A549 (cell line): ENCODE results near the gene BORCS6. TPM values are rescaled to one million over a fixed set of nuclear protein-coding genes. Genes with fewer than 3 reads are reported as not detected.

ENCODE experiments used
- ATAC-seq, 2 experiments: fragments of 200-7000 bp in 1 of 2; fragments of >200 bp in 1 of 2; cut with Nextera tagmentation in 1 of 2; cut with Tn5 transposase in 1 of 2; 3 replicates each; pipeline versions ENCODE4 v1.8.0 to v1.9.1; 2018 to 2020; ENCODE audit warnings: mild to moderate bottlenecking in 1 of 2, moderate library complexity in 1 of 2
- CTCF ChIA-PET: fragments of 300-600 bp; sonication (Branson Sonifier 250); formaldehyde crosslinking; extraction: SDS; loops from one replicate; lab custom pipeline; 2021; ENCODE audit warnings: antibody characterized with exemption, inconsistent platforms; lab: Yijun Ruan, JAX
- POLR2A ChIA-PET: fragments of 350-600 bp; formaldehyde crosslinking; extraction: SDS; loops from one replicate; lab custom pipeline; 2021; ENCODE audit warnings: antibody characterized with exemption, inconsistent platforms; lab: Yijun Ruan, JAX
- DNase-seq, 2 experiments: peaks; one replicate each; pipeline versions ENCODE4 v3.0.0 to v3.0.0-alpha.2; 2011 to 2016; ENCODE audit warnings: low read depth in 1 of 2, low spot score in 1 of 2
- FAIRE-seq: peaks from 2 replicates; lab custom pipeline; 2011; peaks lifted over from hg19 to GRCh38; lab: Jason Lieb, UNC
- H3K27ac ChIP-seq, 2 experiments: fragments of >200 bp; sonication (Bioruptor Twin); formaldehyde crosslinking; 3 replicates each; pipeline ENCODE4 v1.5.1; 2016 to 2017
- H3K4me1 ChIP-seq: fragments of >200 bp; sonication (Bioruptor Twin); formaldehyde crosslinking; 3 replicates; pipeline ENCODE4 v1.6.1; 2016
- H3K4me2 ChIP-seq: fragments of >200 bp; sonication (Bioruptor Twin); formaldehyde crosslinking; 3 replicates; pipeline ENCODE4 v1.6.1; 2016
- H3K4me3 ChIP-seq: fragments of >200 bp; sonication (Bioruptor Twin); formaldehyde crosslinking; 3 replicates; pipeline ENCODE4 v1.5.1; 2016
- H3K9me3 ChIP-seq: fragments of >200 bp; sonication (Bioruptor Twin); formaldehyde crosslinking; 3 replicates; pipeline ENCODE4 v1.6.1; 2016
- BCL3 ChIP-seq: fragments of >200 bp; sonication (Bioruptor Twin); formaldehyde crosslinking; IDR thresholded peaks from 3 replicates; pipeline ENCODE4 v1.6.1; 2016
- BHLHE40 ChIP-seq: IDR thresholded peaks from 2 replicates; pipeline ENCODE4 v1.6.1; 2012; ENCODE audit warnings: low read depth, low read length, inconsistent platforms
- CHD2 ChIP-seq: fragments of 150-350 bp; IDR thresholded peaks from 2 replicates; pipeline ENCODE4 v1.6.1; 2014; ENCODE audit warnings: low read length; ENCODE audit not compliant: partially characterized antibody
- CTCF ChIP-seq: fragments of >200 bp; sonication (Bioruptor Twin); formaldehyde crosslinking; IDR thresholded peaks from 3 replicates; pipeline ENCODE4 v1.5.1; 2016
- EHF ChIP-seq: fragments of 250-450 bp; sonication (Bioruptor Pico); IDR thresholded peaks from 2 replicates; pipeline ENCODE4 v1.5.0; 2020; ENCODE audit warnings: mild to moderate bottlenecking
- ESRRA ChIP-seq: fragments of 150-350 bp; IDR thresholded peaks from 2 replicates; pipeline ENCODE4 v1.6.1; 2014; ENCODE audit warnings: mild to moderate bottlenecking, low read length, borderline replicate concordance
- FOXS1 ChIP-seq: fragments of 250-450 bp; sonication (Bioruptor Pico); IDR thresholded peaks from 2 replicates; pipeline ENCODE4 v1.5.0; 2020; ENCODE audit warnings: mild to moderate bottlenecking, moderate library complexity
- GATA3 ChIP-seq: IDR thresholded peaks from 2 replicates; pipeline ENCODE4 v1.6.1; 2012; ENCODE audit warnings: borderline replicate concordance
- HES2 ChIP-seq: fragments of >200 bp; sonication (Bioruptor Twin); formaldehyde crosslinking; IDR thresholded peaks from 2 replicates; pipeline ENCODE4 v1.6.1; 2016
- HOXB5 ChIP-seq: fragments of 250-450 bp; sonication (Bioruptor Pico); IDR thresholded peaks from 2 replicates; pipeline ENCODE4 v1.5.0; 2020; ENCODE audit warnings: mild to moderate bottlenecking, moderate library complexity
- KDM5A ChIP-seq: fragments of 200-600 bp; sonication (generic); IDR thresholded peaks from 2 replicates; pipeline ENCODE4 v1.6.1; 2016; ENCODE audit warnings: antibody characterized with exemption, mild to moderate bottlenecking
- MYC ChIP-seq: IDR thresholded peaks from 2 replicates; pipeline ENCODE4 v1.6.1; 2012; ENCODE audit warnings: mild to moderate bottlenecking, inconsistent platforms, low read length, improper control_type of control experiment, borderline replicate concordance
- NFE2L2 ChIP-seq: fragments of 150-350 bp; conservative IDR thresholded peaks from 2 replicates; pipeline ENCODE4 v1.6.1; 2014; ENCODE audit warnings: low read length
- PHF8 ChIP-seq: fragments of 200-600 bp; sonication (generic); IDR thresholded peaks from 2 replicates; pipeline ENCODE4 v1.6.1; 2016; ENCODE audit warnings: low read depth, mild to moderate bottlenecking, antibody characterized with exemption, moderate library complexity, borderline replicate concordance
- ZFP36 ChIP-seq: fragments of 450-650 bp; IDR thresholded peaks from 2 replicates; pipeline ENCODE4 v1.6.1; 2014; ENCODE audit warnings: borderline replicate concordance; ENCODE audit not compliant: partially characterized antibody
- ZSCAN20 ChIP-seq: fragments of 250-450 bp; sonication (Bioruptor Pico); IDR thresholded peaks from 2 replicates; pipeline ENCODE4 v1.8.0; 2022; ENCODE audit warnings: mild to moderate bottlenecking, moderate library complexity
- WGBS: methylation state at CpG from one replicate; pipeline ENCODE4 v1.1.6; 2017; ENCODE audit errors: missing lambda C conversion rate; 5-methylcytosine and 5-hydroxymethylcytosine counted together
- polyA plus RNA-seq, 4 experiments: library from polyadenylated mRNA; depleted of rRNA in 3 of 4; stranded (reverse); fragments of >200 nt; fragmentation: RNase III in 1 of 4; extraction: RNeasy Plus Mini Kit Qiagen cat#74134 plus additional on column Dnase treatment in 1 of 4; gene quantifications; 2 replicates in 3 of 4; 3 replicates in 1 of 4; pipeline ENCODE4 v1.2.3, GENCODE V29; 2011 to 2017
- TF ChIP-seq, protein P1 (sequence below): fragments of 450-650 bp; IDR thresholded peaks from 2 replicates; pipeline ENCODE4 v1.6.1; 2014; ENCODE audit warnings: antibody characterized with exemption

BORCS6 gene
- polyA plus RNA-seq, 2 of the 4 experiments (the other 2 are of a cell fraction): 3.0 to 6.6 TPM

- TF ChIP-seq CTCF (no peak), FOXS1 (CRISPR knock-in tag) (no peak), CHD2 (no peak)
Observed at GRCh38 chr17:8147805-8148404, 42.1 kb downstream of the BORCS6 start (continued).

- Histone ChIP-seq H3K9me3 (no peaks in the 10 kb centered on the region), H3K4me3 (no peak overlapping the region), H3K4me1 (peaks cover 9% of the 10 kb centered on the region; the same call in 2 of the 3 replicates), H3K4me2 (no peak overlapping the region), H3K27ac (no peak overlapping the region)
- DNase-seq (no peak), ATAC-seq (no peak), FAIRE-seq (no peak)
- no peak for TF ChIP-seq ZSCAN20 (CRISPR knock-in tag)
- WGBS: 89% methylated on average over 26 of the region's 26 CpGs
- ChIA-PET CTCF (interaction anchor here (0.9 to 26.5 kb wide), 5 partner anchors 6 to 277 kb away, joined by 3 to 601 read pairs (median 8); partner anchors contain the start of genes HES7, PER1 and VAMP2), POLR2A (interaction anchor here (0.6 kb wide), 1 partner anchor 9 kb away, joined by 3 read pairs; no protein-coding TSS in a partner anchor)
Observed at GRCh38 chr17:8147141-8147804, 42.7 kb downstream of the BORCS6 start.

DNA sequence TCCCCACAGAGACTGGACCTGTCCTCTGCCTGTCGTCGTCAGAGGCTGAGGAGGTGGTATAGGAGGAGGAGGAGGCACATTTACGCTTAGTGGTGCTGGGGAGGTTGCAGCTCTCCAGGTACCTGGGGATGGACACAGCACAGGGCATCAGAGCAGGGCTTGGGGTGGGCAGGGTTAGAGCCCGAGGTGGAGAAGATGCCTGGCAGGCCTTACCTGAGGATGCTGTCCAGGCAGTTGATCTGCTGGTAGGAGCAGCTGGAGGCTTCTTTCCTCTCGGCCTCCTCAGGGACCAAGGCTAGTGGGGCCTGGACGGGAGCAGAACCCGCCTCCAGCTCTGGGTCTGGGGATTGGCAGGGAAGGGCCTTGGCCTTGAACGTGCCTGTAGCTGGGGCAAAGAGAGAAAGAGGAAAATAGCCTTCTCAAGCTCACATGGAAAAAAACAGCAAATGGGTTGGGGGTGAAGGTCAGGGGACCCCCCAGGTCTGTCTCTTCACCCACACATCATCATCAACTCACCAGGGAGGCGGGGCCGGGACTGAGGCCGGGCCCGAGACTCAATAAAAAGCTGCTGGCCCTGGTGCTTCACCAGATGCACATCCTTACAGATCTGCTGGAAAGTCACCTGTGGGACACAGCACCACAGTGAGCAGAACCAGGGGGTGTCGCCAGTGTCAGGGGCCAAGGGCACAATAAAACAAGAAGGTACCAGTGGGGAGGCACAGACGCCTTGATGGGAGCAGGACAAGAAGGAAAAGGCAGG, 43.4 kb downstream of the BORCS6 start:
- CTCF ChIA-PET: interaction anchor here (0.9 to 26.5 kb wide), 6 partner anchors 7 to 277 kb away, joined by 3 to 601 read pairs (median 4); partner anchors contain the start of genes PER1 and VAMP2
- H3K27ac ChIP-seq: no peak overlapping the region
- no peak overlapping the region for H3K4me3 ChIP-seq
- POLR2A ChIA-PET: interaction anchor here (0.6 kb wide), 1 partner anchor 8 kb away, joined by 3 read pairs; no protein-coding TSS in a partner anchor
- no peaks in the 10 kb centered on the region for H3K9me3 ChIP-seq
- TF ChIP-seq MYC: no peak
- no peak for TF ChIP-seq HOXB5 (CRISPR knock-in tag)
- no peak overlapping the region for H3K4me2 ChIP-seq
- DNase-seq (no peak), FAIRE-seq (no peak), ATAC-seq (no peak)
- 88% methylated on average over 14 of the region's 14 CpGs for WGBS
- H3K4me1 ChIP-seq: peaks cover 7% of the 10 kb centered on the region; the same call in 2 of the 3 replicates

DNA sequence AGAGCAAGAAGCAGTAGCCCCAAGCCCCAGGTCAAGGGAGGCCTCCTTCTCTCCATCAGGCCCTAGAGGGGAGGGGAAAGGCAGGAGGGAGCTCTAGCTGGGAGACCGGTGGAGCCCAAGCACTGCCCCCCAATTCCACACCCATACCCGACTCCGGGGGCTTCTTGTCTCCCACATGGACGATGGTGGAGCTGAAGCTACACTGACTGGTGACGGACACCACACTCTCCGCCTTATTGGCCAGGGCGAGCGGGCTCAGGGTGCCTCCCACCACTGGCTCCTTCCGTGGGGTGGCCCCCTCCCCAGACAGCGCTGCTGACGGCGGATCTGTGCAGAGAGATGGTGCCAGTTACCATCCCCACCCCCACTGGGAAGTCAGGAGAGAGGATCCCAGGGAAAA, 44.2 kb downstream of the BORCS6 start:
- ATAC-seq (no peak), DNase-seq (no peak), FAIRE-seq (no peak)
- POLR2A ChIA-PET: no interaction called here
- CTCF ChIA-PET: interaction anchor here (0.6 to 26.5 kb wide), 8 partner anchors 7 to 100 kb away, joined by 3 to 601 read pairs (median 4); partner anchors contain the start of genes PER1 and VAMP2
- Histone ChIP-seq H3K4me1 (no peaks in the 10 kb centered on the region; the same call in 2 of the 3 replicates), H3K4me3 (no peak overlapping the region), H3K4me2 (no peak overlapping the region), H3K27ac (no peak overlapping the region), H3K9me3 (no peaks in the 10 kb centered on the region)
- TF ChIP-seq KDM5A: no peak
- no peak for TF ChIP-seq PHF8
- TF ChIP-seq CTCF: no peak
- TF ChIP-seq, protein P1, sequence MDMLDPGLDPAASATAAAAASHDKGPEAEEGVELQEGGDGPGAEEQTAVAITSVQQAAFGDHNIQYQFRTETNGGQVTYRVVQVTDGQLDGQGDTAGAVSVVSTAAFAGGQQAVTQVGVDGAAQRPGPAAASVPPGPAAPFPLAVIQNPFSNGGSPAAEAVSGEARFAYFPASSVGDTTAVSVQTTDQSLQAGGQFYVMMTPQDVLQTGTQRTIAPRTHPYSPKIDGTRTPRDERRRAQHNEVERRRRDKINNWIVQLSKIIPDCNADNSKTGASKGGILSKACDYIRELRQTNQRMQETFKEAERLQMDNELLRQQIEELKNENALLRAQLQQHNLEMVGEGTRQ: no peak
- TF ChIP-seq NFE2L2: no peak
- no peak for TF ChIP-seq ZFP36
- TF ChIP-seq GATA3: no peak
- TF ChIP-seq HOXB5 (CRISPR knock-in tag): no peak
- TF ChIP-seq EHF (CRISPR knock-in tag): no peak
- TF ChIP-seq BCL3: no peak
- no peak for TF ChIP-seq CHD2
- TF ChIP-seq HES2: no peak
- TF ChIP-seq ESRRA: no peak
- no peak for TF ChIP-seq BHLHE40
- 94% methylated on average over 12 of the region's 12 CpGs for WGBS
